Measurements from ENCODE around the gene SHH.

SHH gene

DNA sequence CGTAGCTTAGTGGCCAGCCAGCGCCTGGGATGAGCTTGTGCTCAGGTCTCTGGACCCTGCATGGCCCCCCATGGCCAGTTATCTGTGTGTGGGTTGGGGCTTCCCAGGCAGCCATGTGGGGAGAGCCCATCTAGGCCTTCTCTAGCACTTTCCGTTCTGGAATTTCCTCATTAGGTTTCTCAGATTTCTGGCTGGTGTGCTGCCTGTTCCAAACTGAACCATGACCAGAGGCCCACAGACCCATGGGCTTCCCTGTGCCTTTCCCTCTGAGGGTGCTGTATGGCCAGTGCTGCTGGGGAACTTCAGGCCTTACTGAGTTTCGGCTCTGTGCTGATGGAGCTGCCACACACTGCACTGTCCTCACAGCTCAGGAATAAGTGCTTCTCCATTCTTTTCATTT lies 50.2 kb downstream of the SHH start:
- DNase-seq, result no peak

- no peak for DNase-seq
Observed at GRCh38 chr7:155761162-155761561, 51.1 kb downstream of the SHH start.

- no peak for DNase-seq
Observed at GRCh38 chr7:155759740-155760430, 52.4 kb downstream of the SHH start.

GRCh38 chr7:155758348-155758747 lies 53.9 kb downstream of the SHH start:
- no peak for DNase-seq

DNA sequence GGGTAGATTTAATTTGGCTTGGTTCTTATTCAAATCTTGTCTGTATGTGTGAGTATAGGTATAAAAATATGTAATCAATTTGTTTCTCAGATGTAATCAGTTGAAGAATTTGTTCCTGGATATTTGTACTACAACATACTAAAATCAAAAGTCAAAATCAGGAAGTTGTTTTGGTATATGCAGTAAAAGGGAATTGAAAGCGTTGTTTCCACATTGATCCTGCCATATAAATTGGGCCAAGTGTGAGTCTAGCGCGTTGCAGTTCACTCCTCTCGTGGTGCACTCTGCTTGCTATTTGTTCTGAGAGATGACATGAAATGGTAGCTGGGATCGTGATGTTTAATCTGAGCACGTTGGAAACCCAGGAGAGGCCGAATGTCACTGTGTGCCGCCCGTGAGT lies 55.9 kb downstream of the SHH start:
- DNase-seq, result no peak

DNA sequence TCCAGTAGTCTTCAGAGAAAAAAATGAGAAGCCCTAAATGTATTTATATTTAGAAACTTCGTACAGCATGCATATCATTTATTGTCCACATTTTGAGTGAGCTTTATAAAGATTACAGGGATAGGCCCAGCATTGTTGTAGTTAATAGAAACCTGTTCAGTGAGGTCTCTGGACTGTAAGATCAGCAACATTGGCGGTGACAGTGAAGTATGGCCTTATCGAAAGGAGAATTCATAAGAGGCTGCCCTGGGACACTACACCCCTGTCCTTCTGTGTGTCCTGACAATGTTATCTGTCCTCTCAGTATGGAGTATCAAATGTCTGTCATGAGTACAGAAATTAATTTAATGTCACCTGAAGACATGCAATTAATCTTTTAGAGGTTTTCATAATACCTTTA lies 57.2 kb downstream of the SHH start:
- no peak for DNase-seq

DNA sequence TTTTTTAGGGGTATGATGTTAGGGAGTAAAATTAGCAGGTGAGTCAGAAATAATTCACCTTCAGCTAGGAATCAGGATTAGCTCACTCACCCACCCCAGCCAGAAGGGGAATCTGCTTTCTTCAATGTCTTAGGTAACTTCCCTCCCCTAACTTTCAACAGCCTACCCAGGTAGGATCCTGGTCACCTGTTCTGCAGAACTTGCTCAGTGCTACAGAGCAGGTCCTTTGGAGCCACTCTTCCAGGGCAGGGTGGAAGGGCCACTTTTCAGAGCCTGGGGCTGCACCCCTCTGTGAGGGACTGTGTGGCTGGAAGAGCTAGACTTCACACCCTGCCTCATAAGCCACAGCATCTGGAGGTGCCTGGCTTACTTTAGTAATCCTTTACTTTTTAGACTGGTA lies 58.1 kb downstream of the SHH start:
- no peak for DNase-seq

- no peak for DNase-seq
Observed at GRCh38 chr7:155753446-155753965, 58.8 kb downstream of the SHH start.

GRCh38 chr7:155752756-155753445 lies 59.4 kb downstream of the SHH start:
- no peak for DNase-seq

GRCh38 chr7:155751409-155751808 lies 60.9 kb downstream of the SHH start:
- no peak for DNase-seq

- no peak for DNase-seq
Observed at GRCh38 chr7:155750255-155751125, 61.8 kb downstream of the SHH start.
